ENCODE measurements around the gene L3HYPDH. TPM values are rescaled to one million over a fixed set of nuclear protein-coding genes. Genes with fewer than 3 reads are reported as not detected.
A peak's percentile ranks its signal among the peaks of the same experiment; 100 is the strongest.

Gene L3HYPDH
- total RNA-seq, 4 donors from 2014 or later, result 39.4 to 98.4 (median 71.7) TPM

- H3K36me3 ChIP-seq, result peaks cover 0 to 4% of the 10 kb centered on the region in 2 donors
- no peak overlapping the region for H3K27ac ChIP-seq
- DNase-seq, result peak in 1 of 2 donors; percentile 19
- no peaks in the 10 kb centered on the region for H3K27me3 ChIP-seq
- H3K4me1 ChIP-seq, result no peaks in the 10 kb centered on the region
- H3K4me3 ChIP-seq, result no peak overlapping the region
- H3K9me3 ChIP-seq, result no peaks in the 10 kb centered on the region
- TF ChIP-seq POLR2A (IDR thresholded peaks at IDR 0.05) (no peak), CTCF (IDR thresholded peaks at IDR 0.05) (peak in 3 of 4 experiments; percentile 20 to 50 (median 44))
- intact Hi-C loops (cut with DNase I; ENCODE audit: low total_unique reads), result no loop called here
Observed at GRCh38 chr14:59507063-59507751, 23.0 kb upstream of the L3HYPDH start.

DNA sequence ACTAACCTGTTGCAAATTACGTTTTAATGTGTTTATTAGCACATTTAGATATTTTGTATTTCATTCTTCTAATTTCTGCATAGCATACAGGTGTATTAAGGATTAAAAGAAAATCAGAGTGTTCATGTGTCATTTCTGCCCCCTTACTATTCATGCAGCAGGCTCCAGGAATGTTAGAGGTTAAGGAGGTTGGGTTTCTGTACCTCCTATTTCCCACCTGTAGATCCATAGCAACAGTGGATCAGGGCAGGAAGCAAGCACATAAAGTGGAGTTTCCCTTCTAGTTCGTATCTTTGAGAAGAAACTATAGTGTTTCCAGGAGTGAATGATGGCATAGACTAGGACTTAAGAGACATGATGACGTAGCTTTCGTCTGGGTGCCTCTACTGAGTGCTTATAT is 19.0 kb upstream of the L3HYPDH start:
- Histone ChIP-seq H3K4me1 (no peaks in the 10 kb centered on the region), H3K36me3 (peaks cover 0 to 4% of the 10 kb centered on the region in 2 donors), H3K9me3 (no peaks in the 10 kb centered on the region), H3K4me3 (no peak overlapping the region), H3K27me3 (no peaks in the 10 kb centered on the region), H3K27ac (no peak overlapping the region)
- TF ChIP-seq POLR2A (IDR thresholded peaks at IDR 0.05), result no peak
- no peak for TF ChIP-seq CTCF (IDR thresholded peaks at IDR 0.05)
- intact Hi-C loops (cut with DNase I; ENCODE audit: low total_unique reads), result no loop called here
- DNase-seq, result no peak

DNA sequence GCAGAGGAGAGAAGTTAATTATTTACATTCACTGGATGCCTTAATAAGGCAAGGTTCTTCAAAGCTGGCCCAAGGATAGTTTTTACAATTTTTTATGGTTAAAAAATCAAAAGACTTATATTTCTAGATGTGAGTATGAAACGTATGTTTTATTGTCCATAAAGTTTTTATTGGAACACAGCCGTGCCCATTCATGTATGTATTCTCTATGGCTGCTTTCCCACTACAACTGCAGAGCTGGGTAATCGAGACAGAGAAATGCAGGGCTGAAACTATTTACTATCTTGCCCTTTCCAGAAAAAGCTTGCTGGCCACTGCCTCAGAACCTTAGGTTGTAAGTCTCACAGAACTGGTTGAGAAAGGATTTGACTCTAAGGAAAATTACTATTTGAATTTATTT is 16.5 kb upstream of the L3HYPDH start:
- no peak overlapping the region for H3K4me3 ChIP-seq
- no peaks in the 10 kb centered on the region for H3K9me3 ChIP-seq
- no peak for DNase-seq
- intact Hi-C loops (cut with DNase I; ENCODE audit: low total_unique reads), result no loop called here
- H3K27me3 ChIP-seq, result no peaks in the 10 kb centered on the region
- H3K27ac ChIP-seq, result no peak overlapping the region
- H3K36me3 ChIP-seq, result peaks cover 0 to 4% of the 10 kb centered on the region in 2 donors
- H3K4me1 ChIP-seq, result no peaks in the 10 kb centered on the region
- TF ChIP-seq POLR2A (IDR thresholded peaks at IDR 0.05), result no peak
- TF ChIP-seq CTCF (IDR thresholded peaks at IDR 0.05), result no peak

DNA sequence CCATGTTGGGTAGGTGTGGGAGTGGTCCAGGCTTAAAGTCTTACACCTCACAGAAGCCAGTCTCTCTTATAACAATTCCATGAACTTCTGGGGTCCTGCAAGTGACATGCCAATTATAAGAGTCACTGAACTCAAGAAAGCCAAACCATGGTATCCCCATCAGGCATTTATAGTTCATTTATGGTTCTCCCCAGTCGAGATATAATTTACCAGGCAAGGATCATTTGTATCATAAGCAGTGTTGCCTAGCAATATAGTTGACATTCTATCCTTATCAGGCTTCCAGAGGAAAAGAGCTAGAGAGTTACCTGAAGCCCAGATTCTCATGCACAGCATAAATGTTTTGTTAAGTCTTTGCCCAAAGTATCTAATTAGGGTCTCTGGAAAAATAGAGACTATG is 8.2 kb upstream of the L3HYPDH start:
- no peaks in the 10 kb centered on the region for H3K36me3 ChIP-seq
- intact Hi-C loops (cut with DNase I; ENCODE audit: low total_unique reads), result no loop called here

More for the DNA sequence above, 8.2 kb upstream of the L3HYPDH start:
- DNase-seq, result no peak
- no peaks in the 10 kb centered on the region for H3K27me3 ChIP-seq
- no peak overlapping the region for H3K4me3 ChIP-seq
- no peaks in the 10 kb centered on the region for H3K9me3 ChIP-seq
- no peaks in the 10 kb centered on the region for H3K4me1 ChIP-seq
- H3K27ac ChIP-seq, result no peak overlapping the region
- no peak for TF ChIP-seq CTCF (IDR thresholded peaks at IDR 0.05)
- no peak for TF ChIP-seq POLR2A (IDR thresholded peaks at IDR 0.05)
